ENCODE measurements around the gene ZCCHC4. TPM values are rescaled to one million over a fixed set of nuclear protein-coding genes. Genes with fewer than 3 reads are reported as not detected.

The ZCCHC4 gene
- total and polyA plus RNA-seq, 2 of the 8 experiments (the other 6 are each of a cell fraction or from before 2014, with no cell fraction given) = 9.8 to 12.5 TPM

- 88% methylated on average over 2 of the region's 2 CpGs; no CpG with 5 or more reads in 1 of the 2 experiments for WGBS, 2 experiments (ENCODE audit: extremely low coverage in 1 of 2, insufficient coverage in 1 of 2, insufficient read length in 1 of 2, insufficient replicate concordance in 2 of 2, low coverage in 1 of 2, low lambda C conversion rate in 2 of 2, missing lambda C conversion rate in 1 of 2)
- H3K4me3 ChIP-seq (ENCODE audit: extremely low read depth in 1 of 4, insufficient read depth in 2 of 4, low read depth in 3 of 4, low read length in 4 of 4) = no peak overlapping the region
- no peak overlapping the region for H3K14ac ChIP-seq (ENCODE audit: insufficient read length)
- ChIA-PET POLR2A (ENCODE audit: partially characterized antibody) (no interaction called here), CTCF (ENCODE audit: partially characterized antibody) (interaction anchor here (0.6 to 1.5 kb wide), 6 partner anchors 11 to 367 kb away, joined by 3 read pairs; partner anchors contain the start of gene ZCCHC4)
- no peaks in the 10 kb centered on the region for H3K36me3 ChIP-seq (ENCODE audit: control insufficient read depth in 2 of 4, insufficient read depth in 4 of 4, low read length in 3 of 4)
- H3K79me2 ChIP-seq (ENCODE audit: control insufficient read depth in 1 of 2, insufficient read depth in 2 of 2, low read length in 2 of 2) = no peaks in the 10 kb centered on the region
- no peak overlapping the region for H2AFZ ChIP-seq (ENCODE audit: low read length)
- no peak overlapping the region for H4K5ac ChIP-seq (ENCODE audit: insufficient read length, low read depth, low read length)
- no peaks in the 10 kb centered on the region for H4K20me1 ChIP-seq (replicated peaks in 1 of 2; ENCODE audit: control insufficient read depth in 1 of 2, insufficient read depth in 2 of 2, low read length in 2 of 2)
- no peak overlapping the region for H3K9ac ChIP-seq (replicated peaks in 1 of 4; ENCODE audit: extremely low read depth in 1 of 4, low read depth in 3 of 4, low read length in 3 of 4)
- no peak overlapping the region for H3K4ac ChIP-seq (replicated peaks; ENCODE audit: insufficient read length, low read depth, low read length)
- H3K79me1 ChIP-seq (ENCODE audit: low read depth, low read length) = no peaks in the 10 kb centered on the region; the same call in 1 of the 2 replicates
- H3K4me2 ChIP-seq (ENCODE audit: insufficient read depth in 1 of 2, low read depth in 2 of 2, low read length in 2 of 2) = no peak overlapping the region
- H3K23me2 ChIP-seq (ENCODE audit: low read depth, low read length) = no peaks in the 10 kb centered on the region
- H3K27ac ChIP-seq (ENCODE audit: low read depth, low read length) = no peak overlapping the region
- DNase-seq (ENCODE audit: low read depth in 1 of 2, low spot score in 2 of 2) (no peak), FAIRE-seq (no peak)
- H3K23ac ChIP-seq (ENCODE audit: insufficient read length) = no peak overlapping the region
- no peak overlapping the region for H2BK12ac ChIP-seq (ENCODE audit: low read depth, low read length)
- H3K18ac ChIP-seq (ENCODE audit: extremely low read depth, low read length) = no peak overlapping the region
- H3K56ac ChIP-seq (replicated peaks; ENCODE audit: insufficient read length, low read depth, low read length) = no peak overlapping the region
- no peaks in the 10 kb centered on the region for H3K9me3 ChIP-seq (ENCODE audit: insufficient read depth in 2 of 2, low read depth in 1 of 2, low read length in 1 of 2)
- no peak overlapping the region for H2BK15ac ChIP-seq (ENCODE audit: low read length)
- no peaks in the 10 kb centered on the region for H3K27me3 ChIP-seq (replicated peaks in 1 of 4; ENCODE audit: control insufficient read depth in 3 of 4, extremely low read depth in 1 of 4, insufficient read depth in 3 of 4, low read length in 3 of 4)
- H4K91ac ChIP-seq (replicated peaks; ENCODE audit: insufficient read length, low read length) = no peak overlapping the region
- no peak overlapping the region for H2BK120ac ChIP-seq (replicated peaks; ENCODE audit: low read depth, low read length)
- no peak overlapping the region for H4K8ac ChIP-seq (ENCODE audit: extremely low read depth, insufficient read depth, low read length)
- H3K4me1 ChIP-seq (replicated peaks in 1 of 4; ENCODE audit: control insufficient read depth in 3 of 4, insufficient read depth in 4 of 4, low read length in 3 of 4) = no peaks in the 10 kb centered on the region
- no peak overlapping the region for H2BK20ac ChIP-seq (ENCODE audit: low read length)
- no peak overlapping the region for H2AK5ac ChIP-seq (ENCODE audit: low read depth, low read length)
- no peak overlapping the region for H2BK5ac ChIP-seq (ENCODE audit: low read depth, low read length)
- TF ChIP-seq POLR2AphosphoS5 (IDR thresholded peaks at IDR 0.05; ENCODE audit: low read depth, low read length) = no peak
- no peak for TF ChIP-seq EZH2 (IDR thresholded peaks at IDR 0.05; ENCODE audit: low read depth, low read length, severe bottlenecking)
- no peak for TF ChIP-seq RFX5 (IDR thresholded peaks at IDR 0.05; ENCODE audit: borderline replicate concordance, low read depth, low read length)
- no peak for TF ChIP-seq RNF2 (IDR thresholded peaks at IDR 0.05; ENCODE audit: borderline replicate concordance, low read depth, low read length, missing control alignments, poor library complexity, severe bottlenecking)
- TF ChIP-seq CTCF (IDR thresholded peaks at IDR 0.05; ENCODE audit: control extremely low read depth in 1 of 3, insufficient read depth in 1 of 3, low read depth in 1 of 3, low read length in 3 of 3) = no peak
- TF ChIP-seq EP300 (IDR thresholded peaks at IDR 0.05; ENCODE audit: borderline replicate concordance in 1 of 2, low read depth in 2 of 2, low read length in 2 of 2) = no peak
- TF ChIP-seq TEAD4 (IDR thresholded peaks at IDR 0.05; ENCODE audit: low read depth, low read length) = no peak
- TF ChIP-seq SIX5 (IDR thresholded peaks at IDR 0.05; ENCODE audit: low read depth, low read length) = no peak
- TF ChIP-seq NANOG (IDR thresholded peaks at IDR 0.05; ENCODE audit: insufficient read depth, low read depth, low read length, poor library complexity, severe bottlenecking) = no peak
- TF ChIP-seq SUZ12 (IDR thresholded peaks at IDR 0.05; ENCODE audit: low read length) = no peak
- no peak for TF ChIP-seq CHD2 (IDR thresholded peaks at IDR 0.05; ENCODE audit: low read length)
Measured at GRCh38 chr4:25347473-25347872, 34.9 kb downstream of the ZCCHC4 start.
